Amniotic epithelial cell (primary cell): ENCODE data around the gene MSANTD3.

Source experiments
- DNase-seq: peaks from one replicate; pipeline ENCODE4 v3.0.0-alpha.2; 2010; ENCODE audit warnings: low read depth

Gene MSANTD3

GRCh38 chr9:100465761-100466160, 38.8 kb downstream of the MSANTD3 start:
- DNase-seq = no peak

- no peak for DNase-seq
Measured at GRCh38 chr9:100466171-100466828, 39.4 kb downstream of the MSANTD3 start.

- DNase-seq = no peak
Measured at GRCh38 chr9:100466829-100467221, 39.9 kb downstream of the MSANTD3 start.

GRCh38 chr9:100468041-100468440, 41.1 kb downstream of the MSANTD3 start:
- DNase-seq = no peak

GRCh38 chr9:100472268-100472667, 45.3 kb downstream of the MSANTD3 start:
- no peak for DNase-seq

GRCh38 chr9:100472788-100473275, 45.9 kb downstream of the MSANTD3 start, which contains the start of gene TMEFF1:
Gene TMEFF1, plus strand, starts transcription at chr9:100473149. Its CDS starts 396 bp downstream, at chr9:100473545.
- DNase-seq = no peak

GRCh38 chr9:100473276-100474081, 46.5 kb downstream of the MSANTD3 start:
- DNase-seq = peak; percentile 20

GRCh38 chr9:100474082-100474923, 47.4 kb downstream of the MSANTD3 start:
- peak; percentile 2 for DNase-seq

- DNase-seq = no peak
Measured at GRCh38 chr9:100474924-100475276, 48.0 kb downstream of the MSANTD3 start.

- DNase-seq = no peak
Measured at GRCh38 chr9:100477241-100477640, 50.3 kb downstream of the MSANTD3 start.

GRCh38 chr9:100478192-100478591, 51.2 kb downstream of the MSANTD3 start:
- DNase-seq = no peak

GRCh38 chr9:100479820-100480219, 52.9 kb downstream of the MSANTD3 start:
- DNase-seq = no peak

GRCh38 chr9:100485196-100485595, 58.3 kb downstream of the MSANTD3 start:
- no peak for DNase-seq

GRCh38 chr9:100486479-100487176, 59.7 kb downstream of the MSANTD3 start:
- no peak for DNase-seq

- no peak for DNase-seq
Measured at GRCh38 chr9:100488177-100488576, 61.2 kb downstream of the MSANTD3 start.

- DNase-seq = no peak
Measured at GRCh38 chr9:100489836-100490235, 62.9 kb downstream of the MSANTD3 start.

- peak; percentile 35 for DNase-seq
Measured at GRCh38 chr9:100492952-100493351, 66.0 kb downstream of the MSANTD3 start.

GRCh38 chr9:100498592-100498991, 71.6 kb downstream of the MSANTD3 start:
- DNase-seq = peak; percentile 38

- DNase-seq = no peak
Measured at GRCh38 chr9:100499460-100499859, 72.5 kb downstream of the MSANTD3 start.

- no peak for DNase-seq
Measured at GRCh38 chr9:100499866-100500265, 72.9 kb downstream of the MSANTD3 start.
